Fibroblast of villous mesenchyme (primary cell): Measurements from ENCODE around the gene KCNQ1OT1. TPM values are rescaled to one million over a fixed set of nuclear protein-coding genes. Genes with fewer than 3 reads are reported as not detected.

Experiments used
- DNase-seq: peaks from one replicate; pipeline ENCODE4 v3.0.0-alpha.2; 2010; ENCODE audit warnings: low read depth
- H3K4me3 ChIP-seq: 2 replicates; pipeline ENCODE4 v1.5.1; 2011; ENCODE audit warnings: low read depth, mild to moderate bottlenecking, low read length
- total RNA-seq: library from RNA; depleted of rRNA; stranded (reverse); fragments of >200 nt; gene quantifications from 2 replicates; pipeline ENCODE4 v1.2.3, GENCODE V29; 2012
- TF ChIP-seq, protein P1 (sequence below): IDR thresholded peaks from 2 replicates; pipeline ENCODE4 v1.5.1; 2012; ENCODE audit warnings: low read depth, mild to moderate bottlenecking, low read length; ENCODE audit not compliant: insufficient read depth

KCNQ1OT1 gene
- total RNA-seq, 1 donor, result 6.0 TPM

DNA sequence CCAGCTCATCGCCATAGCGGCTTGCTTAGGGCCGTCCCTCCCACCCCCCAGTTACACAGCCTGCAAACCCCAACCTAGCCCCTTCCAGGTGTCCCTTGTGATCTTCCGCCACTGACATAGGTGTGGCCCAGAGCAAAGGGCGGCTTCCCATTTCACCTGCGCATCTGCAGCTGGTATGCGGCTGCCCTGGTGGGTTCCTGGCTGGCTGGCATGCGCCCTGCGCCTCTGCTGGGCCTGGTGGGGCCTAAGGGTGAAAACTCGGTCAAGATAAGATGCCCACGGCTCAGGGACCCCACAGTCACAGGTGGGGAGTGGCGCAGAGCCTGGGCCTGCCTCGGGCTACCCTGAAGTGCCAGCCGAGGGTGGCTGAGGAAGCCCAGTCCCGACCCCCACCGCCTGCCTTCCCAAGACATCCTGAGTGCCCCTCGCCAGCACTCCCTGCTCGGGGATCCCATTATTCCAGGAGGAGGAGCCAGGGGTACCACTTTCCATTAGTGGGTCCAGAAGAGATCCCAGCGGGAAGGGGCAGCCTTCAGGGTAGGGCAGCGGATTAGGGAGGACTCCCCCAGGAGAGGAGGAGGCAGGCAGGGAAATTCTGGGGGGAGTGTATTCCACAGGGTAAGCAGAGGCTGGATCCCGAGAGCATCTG is 36.9 kb upstream of the KCNQ1OT1 start:
- H3K4me3 ChIP-seq, result no peak overlapping the region
- TF ChIP-seq, protein P1, sequence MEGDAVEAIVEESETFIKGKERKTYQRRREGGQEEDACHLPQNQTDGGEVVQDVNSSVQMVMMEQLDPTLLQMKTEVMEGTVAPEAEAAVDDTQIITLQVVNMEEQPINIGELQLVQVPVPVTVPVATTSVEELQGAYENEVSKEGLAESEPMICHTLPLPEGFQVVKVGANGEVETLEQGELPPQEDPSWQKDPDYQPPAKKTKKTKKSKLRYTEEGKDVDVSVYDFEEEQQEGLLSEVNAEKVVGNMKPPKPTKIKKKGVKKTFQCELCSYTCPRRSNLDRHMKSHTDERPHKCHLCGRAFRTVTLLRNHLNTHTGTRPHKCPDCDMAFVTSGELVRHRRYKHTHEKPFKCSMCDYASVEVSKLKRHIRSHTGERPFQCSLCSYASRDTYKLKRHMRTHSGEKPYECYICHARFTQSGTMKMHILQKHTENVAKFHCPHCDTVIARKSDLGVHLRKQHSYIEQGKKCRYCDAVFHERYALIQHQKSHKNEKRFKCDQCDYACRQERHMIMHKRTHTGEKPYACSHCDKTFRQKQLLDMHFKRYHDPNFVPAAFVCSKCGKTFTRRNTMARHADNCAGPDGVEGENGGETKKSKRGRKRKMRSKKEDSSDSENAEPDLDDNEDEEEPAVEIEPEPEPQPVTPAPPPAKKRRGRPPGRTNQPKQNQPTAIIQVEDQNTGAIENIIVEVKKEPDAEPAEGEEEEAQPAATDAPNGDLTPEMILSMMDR, result no peak
- DNase-seq, result no peak

DNA sequence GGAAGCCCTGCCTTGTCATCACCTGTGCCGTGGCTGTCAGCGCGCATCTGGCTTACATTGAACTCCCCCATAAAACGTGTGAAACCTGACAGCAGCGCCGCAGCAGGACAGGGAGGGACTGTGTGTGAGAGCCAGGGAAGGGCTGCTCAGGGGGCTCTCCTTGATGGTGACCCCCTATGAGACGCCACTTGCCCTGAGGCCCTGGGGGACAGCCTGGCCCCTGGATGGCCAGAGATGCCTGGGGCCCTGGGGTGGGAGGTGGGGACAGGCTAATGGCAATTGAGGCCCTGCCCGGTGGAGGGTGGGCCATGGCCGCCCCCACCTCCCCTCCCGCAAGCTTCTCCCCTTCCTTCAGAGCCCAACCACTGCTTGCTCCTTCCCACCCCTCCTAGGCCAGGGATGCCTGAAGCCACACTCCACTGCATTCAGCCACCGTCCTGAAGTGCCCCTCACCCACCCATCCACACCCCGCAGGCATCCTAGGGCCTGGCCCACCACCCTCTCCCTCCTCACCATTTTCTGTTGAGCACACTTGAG is 35.3 kb upstream of the KCNQ1OT1 start:
- H3K4me3 ChIP-seq, result no peak overlapping the region
- no peak for DNase-seq
- TF ChIP-seq, protein P1, result no peak

DNA sequence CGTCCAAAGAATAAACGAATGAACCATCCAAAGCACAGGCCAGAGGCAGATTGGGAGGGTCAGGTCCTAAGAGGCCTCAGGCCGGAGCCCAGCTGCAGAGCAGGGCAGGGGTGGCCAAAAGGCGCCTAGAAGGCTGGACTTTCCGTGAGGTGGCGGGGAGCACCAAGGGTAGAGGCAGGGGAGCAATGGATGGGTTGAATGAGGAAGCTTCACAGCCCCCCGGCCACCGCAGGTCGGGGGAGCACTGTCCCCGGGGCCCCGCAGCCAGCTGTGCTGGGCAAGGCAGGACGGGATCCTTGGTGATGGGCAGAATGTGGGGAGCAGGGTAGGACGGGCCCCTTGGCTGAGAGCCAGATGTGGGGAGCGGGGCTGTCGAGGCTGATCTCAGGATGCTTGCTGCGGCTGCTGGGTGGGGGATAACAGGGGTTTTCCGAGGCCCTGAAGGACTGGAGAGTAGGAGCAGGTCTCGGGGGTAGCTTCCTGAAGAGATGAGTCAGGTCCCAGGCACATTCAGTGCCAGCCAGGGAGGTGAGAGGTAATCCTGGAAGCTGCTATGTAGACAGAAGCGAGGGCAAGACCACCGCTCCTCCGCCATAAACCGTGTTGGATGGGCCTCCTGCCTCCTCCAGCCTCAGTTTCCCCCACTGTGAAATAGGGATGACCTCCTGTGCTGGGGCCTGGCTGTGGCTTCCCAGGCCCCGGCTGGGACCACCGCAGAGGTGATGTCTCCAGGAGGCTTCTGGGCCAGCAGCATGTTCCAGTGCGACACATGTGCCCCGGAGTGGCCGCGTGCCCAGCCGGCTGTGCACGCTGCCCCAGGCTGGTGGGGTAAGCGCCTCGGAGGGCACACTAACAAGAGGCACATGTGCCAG is 34.6 kb upstream of the KCNQ1OT1 start:
- H3K4me3 ChIP-seq, result no peak overlapping the region
- DNase-seq, result no peak
- TF ChIP-seq, protein P1, result no peak

DNA sequence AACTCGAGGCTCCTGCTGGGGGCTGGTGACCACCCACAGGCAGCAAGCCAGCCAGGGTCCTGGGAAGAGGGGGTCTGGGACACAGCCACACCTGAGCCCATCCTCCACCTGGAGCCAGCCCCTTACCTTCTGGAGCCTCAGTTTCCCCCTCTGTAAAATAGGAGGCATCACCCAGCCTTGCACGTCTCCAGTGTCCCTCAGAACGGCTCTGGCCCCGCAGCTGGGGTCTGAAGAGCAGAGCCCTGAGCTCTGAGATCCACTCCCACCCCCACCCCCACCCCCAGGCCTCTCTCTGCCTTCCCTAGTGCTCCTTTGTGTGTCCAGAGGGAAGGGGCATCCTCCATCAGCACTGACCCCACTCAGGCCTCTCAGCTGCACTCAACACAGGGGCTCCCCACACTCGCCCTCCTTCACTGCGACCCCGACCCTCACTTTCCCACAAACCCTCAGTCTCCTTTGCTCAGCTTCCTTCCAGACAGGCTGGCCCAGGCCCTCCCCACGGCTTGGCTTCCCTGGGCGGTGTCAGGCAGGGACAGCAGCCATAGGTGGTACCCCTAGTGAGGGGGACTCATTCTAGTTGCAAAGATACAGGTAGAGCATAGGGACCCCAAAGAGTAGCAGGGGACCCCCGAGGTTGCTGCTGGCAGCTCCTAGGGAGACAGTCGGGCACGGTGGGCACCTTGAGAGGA is 33.3 kb upstream of the KCNQ1OT1 start:
- TF ChIP-seq, protein P1, result no peak
- no peak for DNase-seq
- no peak overlapping the region for H3K4me3 ChIP-seq

DNA sequence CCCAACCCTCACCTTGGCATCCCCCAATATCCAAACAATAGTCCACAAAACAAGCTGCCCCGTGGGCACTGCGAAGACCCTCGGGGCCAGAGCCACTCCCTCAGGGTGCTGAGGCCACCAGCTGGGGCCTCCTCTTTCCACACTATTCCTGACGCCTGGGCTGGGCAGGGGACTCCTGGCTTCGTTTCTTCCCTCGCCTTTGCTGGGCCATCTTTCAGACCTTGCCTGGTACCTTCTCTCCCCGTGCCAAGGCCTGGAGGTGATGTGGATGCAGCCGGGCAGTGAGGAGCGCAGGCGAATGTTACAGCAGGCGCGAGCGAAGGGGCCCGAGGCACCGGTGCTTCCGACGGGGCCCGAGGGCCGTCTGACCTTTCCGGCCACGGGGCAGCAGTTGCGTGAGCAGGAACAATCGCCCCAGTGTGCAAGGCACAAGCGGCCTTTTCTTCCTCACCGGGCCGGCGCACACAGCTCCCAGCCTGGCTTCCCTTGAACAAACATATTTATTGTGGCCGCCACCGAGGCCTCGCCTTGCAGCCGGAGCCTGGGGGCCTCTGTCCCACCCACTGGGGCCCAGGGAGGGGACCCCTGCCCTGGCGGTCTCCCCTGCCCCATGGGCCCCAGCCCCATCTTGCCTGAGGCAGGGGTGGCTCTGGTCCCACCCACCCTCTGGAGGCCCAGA is 32.6 kb upstream of the KCNQ1OT1 start:
- H3K4me3 ChIP-seq, result no peak overlapping the region
- DNase-seq, result no peak
- TF ChIP-seq, protein P1, result no peak
